Endothelial cell of umbilical vein (primary cell): ENCODE data around the gene MAPT. TPM values are rescaled to one million over a fixed set of nuclear protein-coding genes. Genes with fewer than 3 reads are reported as not detected.

Experiments
- BruUV-seq: library from RNA; stranded (reverse); fragments of 400-500 nt; replicated peaks from 2 replicates; lab custom pipeline; 2021; lab: Mats Ljungman, UMichigan
- CTCF ChIA-PET: fragments of 300-600, 350-600 bp; sonication (Branson Sonifier 250); formaldehyde crosslinking; loops from one replicate; lab custom pipeline; 2021; ENCODE audit warnings: antibody characterized with exemption, inconsistent platforms; lab: Charles Lee
- POLR2A ChIA-PET: fragments of 300-600, 350-600 bp; sonication (Branson Sonifier 250); formaldehyde crosslinking; loops from one replicate; lab custom pipeline; 2021; ENCODE audit warnings: antibody characterized with exemption, inconsistent platforms; lab: Charles Lee
- DNase-seq: peaks from one replicate; pipeline ENCODE4 v3.0.0-alpha.2; 2011; ENCODE audit warnings: low read depth, low spot score
- FAIRE-seq: peaks from 2 replicates; lab custom pipeline; 2011; peaks lifted over from hg19 to GRCh38; lab: Jason Lieb, UNC
- H2AFZ ChIP-seq: 2 replicates; pipeline ENCODE4 v1.6.0; 2012; ENCODE audit warnings: low read depth, low read length, control low read depth, inconsistent platforms
- H3K27ac ChIP-seq: 2 replicates; pipeline ENCODE4 v1.5.1; 2011; ENCODE audit warnings: low read depth, mild to moderate bottlenecking, control low read depth, low read length, moderate library complexity; ENCODE audit not compliant: insufficient read depth
- H3K27me3 ChIP-seq, 2 experiments: 2 replicates each; pipeline versions ENCODE4 v1.6.0 to v1.6.1; 2011; ENCODE audit warnings: low read length in 2 of 2, mixed read lengths in 1 of 2; ENCODE audit not compliant: control insufficient read depth in 2 of 2, insufficient read depth in 2 of 2
- H3K36me3 ChIP-seq, 2 experiments: 2 replicates in 1 of 2; 3 replicates in 1 of 2; pipeline ENCODE4 v1.5.1; 2011; ENCODE audit warnings: low read length in 2 of 2, mild to moderate bottlenecking in 1 of 2, moderate library complexity in 1 of 2; ENCODE audit not compliant: control insufficient read depth in 2 of 2, insufficient read depth in 2 of 2; ENCODE audit errors: extremely low read depth in 1 of 2
- H3K4me1 ChIP-seq: 3 replicates; pipeline ENCODE4 v1.5.1; 2011; ENCODE audit warnings: mild to moderate bottlenecking, low read length; ENCODE audit not compliant: control insufficient read depth, insufficient read depth; ENCODE audit errors: extremely low read depth
- H3K4me2 ChIP-seq: 2 replicates; pipeline ENCODE4 v1.6.1; 2011; ENCODE audit warnings: low read length, control low read depth, mixed read lengths; ENCODE audit not compliant: insufficient read depth
- H3K4me3 ChIP-seq, 3 experiments: fragments of 200-600 bp in 1 of 3; sonication (generic), shearing (Covaris generic) in 1 of 3; replicated peaks in 1 of 3; 2 replicates each; pipeline ENCODE4 v1.5.1; 2011 to 2016; ENCODE audit warnings: control low read depth in 3 of 3, low read length in 3 of 3, mild to moderate bottlenecking in 2 of 3, inconsistent platforms in 1 of 3, low read depth in 1 of 3, moderate library complexity in 1 of 3; ENCODE audit not compliant: insufficient read depth in 1 of 3
- H3K79me2 ChIP-seq: 2 replicates; pipeline ENCODE4 v1.6.0; 2012; ENCODE audit warnings: low read length, inconsistent platforms; ENCODE audit not compliant: control insufficient read depth, insufficient read depth
- H3K9ac ChIP-seq: replicated peaks from 2 replicates; pipeline ENCODE3; 2011; ENCODE audit warnings: low read length, control low read depth; ENCODE audit not compliant: insufficient read depth; ENCODE audit errors: extremely low read depth
- H3K9me1 ChIP-seq: replicated peaks from 3 replicates; pipeline ENCODE4 v1.6.0; 2011; ENCODE audit warnings: mild to moderate bottlenecking, low read length; ENCODE audit not compliant: control insufficient read depth, insufficient read depth; ENCODE audit errors: extremely low read depth
- H3K9me3 ChIP-seq: replicated peaks from 2 replicates; pipeline ENCODE4 v1.5.1; 2012; ENCODE audit warnings: low read length, inconsistent platforms; ENCODE audit not compliant: control insufficient read depth, insufficient read depth
- H4K20me1 ChIP-seq: replicated peaks from 2 replicates; pipeline ENCODE3; 2011; ENCODE audit warnings: mild to moderate bottlenecking, low read length; ENCODE audit not compliant: control insufficient read depth, insufficient read depth; ENCODE audit errors: extremely low read depth
- CTCF ChIP-seq, 2 donors: IDR thresholded peaks; 1 replicate in 1 of 2; 2 replicates in 1 of 2; pipeline ENCODE4 v1.5.1; 2011; ENCODE audit warnings: low read length in 2 of 2, mild to moderate bottlenecking in 2 of 2, moderate library complexity in 2 of 2, control low read depth in 1 of 2, inconsistent platforms in 1 of 2, low read depth in 1 of 2; ENCODE audit not compliant: insufficient read depth in 1 of 2; ENCODE audit errors: extremely low read depth in 1 of 2
- EZH2 ChIP-seq: IDR thresholded peaks from 2 replicates; pipeline ENCODE4 v1.6.1; 2012; ENCODE audit warnings: borderline replicate concordance, low read depth, mild to moderate bottlenecking, moderate library complexity, low read length, inconsistent platforms; ENCODE audit not compliant: severe bottlenecking
- FOS ChIP-seq: IDR thresholded peaks from 2 replicates; pipeline ENCODE4 v1.6.1; 2011; ENCODE audit warnings: mild to moderate bottlenecking, low read length, moderate library complexity, borderline replicate concordance; ENCODE audit not compliant: insufficient read depth
- GATA2 ChIP-seq: IDR thresholded peaks from 2 replicates; pipeline ENCODE4 v1.7.0; 2011; ENCODE audit warnings: low read depth, mild to moderate bottlenecking, moderate library complexity, mixed read lengths, low read length; ENCODE audit not compliant: insufficient read length, insufficient read depth
- JUN ChIP-seq: IDR thresholded peaks from 2 replicates; pipeline ENCODE4 v1.6.1; 2011; ENCODE audit warnings: borderline replicate concordance, low read depth; ENCODE audit not compliant: insufficient read length, insufficient read depth
- MAX ChIP-seq: IDR thresholded peaks from 2 replicates; pipeline ENCODE4 v1.6.1; 2011; ENCODE audit not compliant: insufficient read depth, insufficient read length
- MYC ChIP-seq: IDR thresholded peaks from one replicate; pipeline ENCODE4 v1.6.1; 2011; ENCODE audit warnings: mild to moderate bottlenecking, low read depth, low read length
- POLR2A ChIP-seq: IDR thresholded peaks from 2 replicates; pipeline ENCODE4 v1.6.1; 2012; ENCODE audit warnings: low read depth, mild to moderate bottlenecking, control low read depth, low read length
- POLR2AphosphoS5 ChIP-seq: IDR thresholded peaks from 2 replicates; pipeline ENCODE4 v1.6.1; 2012; ENCODE audit warnings: low read depth, mild to moderate bottlenecking, control low read depth, low read length, moderate library complexity; ENCODE audit not compliant: insufficient read depth
- dilution Hi-C: fragments of 300-500 bp; cut with MboI; formaldehyde crosslinking; loops from one replicate; pipeline ENCODE4 v1.15.0; 2019; ENCODE audit warnings: low sequenced_read_pairs; ENCODE audit not compliant: extremely low pct_ligation_motif_present
- intact Hi-C: fragments of 100-400 bp; cut with micrococcal nuclease; formaldehyde crosslinking; loops from one replicate; pipeline ENCODE4 v1.10.0; 2022
- polyA plus RNA-seq, 4 experiments: library from polyadenylated mRNA; depleted of rRNA in 3 of 4; stranded (reverse) in 3 of 4; unstranded in 1 of 4; fragments of >200 nt; gene quantifications; 2 replicates each; pipeline versions ENCODE4 v1.2.1 to v1.2.3, GENCODE V29; 2011 to 2012; ENCODE audit warnings: missing spikeins in 1 of 4
- total RNA-seq: library from RNA; stranded (reverse); gene quantifications from 2 replicates; pipeline ENCODE4 v1.2.3, GENCODE V29; 2021

MAPT gene
- total and polyA plus RNA-seq, 2 donors (not counting 3 experiments of a cell fraction or from before 2014, with no cell fraction given) = 0.04 to 0.51 TPM

GRCh38 chr17:46032909-46033308 is 138.6 kb downstream of the MAPT start:
- no peak for TF ChIP-seq FOS
- no peak for TF ChIP-seq GATA2
- no peak for TF ChIP-seq MYC
- no peak for TF ChIP-seq JUN
- no peak for TF ChIP-seq EZH2
- TF ChIP-seq CTCF (IDR thresholded peaks at IDR 0.05; ENCODE audit: extremely low read depth in 1 of 2, insufficient read depth in 1 of 2, low read depth in 1 of 2, low read length in 2 of 2) = no peak
- TF ChIP-seq POLR2AphosphoS5 = no peak
- no peak for TF ChIP-seq MAX
- TF ChIP-seq POLR2A = no peak
- no peak overlapping the region for H2AFZ ChIP-seq
- DNase-seq (no peak), FAIRE-seq (no peak)
- intact Hi-C loops (no loop called here), dilution Hi-C loops (no loop called here)
- H3K9ac ChIP-seq = no peak overlapping the region
- no peaks in the 10 kb centered on the region for H4K20me1 ChIP-seq
- no peaks in the 10 kb centered on the region for H3K9me1 ChIP-seq
- H3K27me3 ChIP-seq = no peaks in the 10 kb centered on the region
- H3K36me3 ChIP-seq = peaks cover 29 to 42% of the 10 kb centered on the region in 2 experiments
- no peaks in the 10 kb centered on the region for H3K79me2 ChIP-seq
- no peak overlapping the region for H3K27ac ChIP-seq
- no TSS peak for BruUV-seq
- no peaks in the 10 kb centered on the region for H3K4me1 ChIP-seq
- CTCF ChIA-PET = interaction anchor here (1.0 to 2.6 kb wide), 3 partner anchors 12 to 180 kb away, joined by 4 to 19 read pairs (median 9); partner anchors contain the start of gene KANSL1
- H3K9me3 ChIP-seq = no peaks in the 10 kb centered on the region
- no peak overlapping the region for H3K4me2 ChIP-seq
- POLR2A ChIA-PET = no interaction called here
- H3K4me3 ChIP-seq = no peak overlapping the region
